ENCODE data around the gene EXOC6B. TPM values are rescaled to one million over a fixed set of nuclear protein-coding genes. Genes with fewer than 3 reads are reported as not detected.

The EXOC6B gene
- total and polyA plus RNA-seq, 4 donors: 5.8 to 45.9 (median 26.2) TPM

DNA sequence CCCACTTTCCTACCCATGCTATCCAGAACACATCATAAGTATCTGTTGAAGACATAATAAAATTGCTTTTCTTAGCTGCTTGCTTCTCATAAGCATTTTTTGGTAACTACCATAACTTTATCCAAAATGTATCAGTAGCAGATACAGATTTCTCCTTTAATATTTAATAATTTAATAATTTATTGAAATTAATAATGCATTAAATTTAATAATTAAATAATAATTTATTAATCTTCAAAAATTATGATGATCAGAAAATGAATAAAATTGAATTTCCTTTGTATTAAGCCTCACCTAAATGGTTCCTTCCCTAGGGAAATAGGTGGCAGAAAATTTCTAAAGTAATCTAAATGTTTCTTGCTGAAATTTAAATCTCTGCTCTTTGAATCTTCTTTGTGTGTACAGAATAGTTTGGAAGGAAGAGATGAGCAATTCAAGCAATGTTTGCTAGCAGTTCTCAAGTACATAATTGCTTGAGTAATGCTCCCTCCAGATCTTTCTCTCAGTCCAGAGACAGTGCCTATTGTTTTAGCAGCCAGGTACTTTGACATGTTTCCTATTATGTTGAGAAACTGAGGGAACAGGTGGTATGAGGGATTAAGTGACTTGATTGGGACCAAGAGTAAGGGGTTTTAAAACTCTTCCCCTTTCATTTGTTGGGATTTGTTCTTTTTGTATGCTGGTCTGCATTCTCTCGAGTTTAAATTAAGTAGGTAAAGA is 555.1 kb downstream of the EXOC6B start:
- Histone ChIP-seq H3K9me3 (ENCODE audit: control insufficient read depth, low read length) (no peaks in the 10 kb centered on the region), H3K4me3 (ENCODE audit: low read length in 2 of 2) (no peak overlapping the region), H3K4me1 (ENCODE audit: control insufficient read depth in 1 of 2, insufficient read depth in 2 of 2, low read length in 2 of 2) (no peaks in the 10 kb centered on the region), H3K27me3 (ENCODE audit: control insufficient read depth in 1 of 2, insufficient read depth in 2 of 2, low read length in 1 of 2) (no peaks in the 10 kb centered on the region), H3K27ac (ENCODE audit: low read depth in 1 of 2, low read length in 2 of 2) (no peak overlapping the region), H3K36me3 (ENCODE audit: control insufficient read depth in 1 of 2, insufficient read depth in 2 of 2, low read length in 1 of 2) (no peaks in the 10 kb centered on the region)
- 91 to 94% methylated on average over 1 of the region's 1 CpG for whole genome bisulfite sequencing, 2 donors
- DNase-seq: no peak
- intact Hi-C loops (cut with DNase I): no loop called here
- ATAC-seq (ENCODE audit: low FRiP score): no peak

DNA sequence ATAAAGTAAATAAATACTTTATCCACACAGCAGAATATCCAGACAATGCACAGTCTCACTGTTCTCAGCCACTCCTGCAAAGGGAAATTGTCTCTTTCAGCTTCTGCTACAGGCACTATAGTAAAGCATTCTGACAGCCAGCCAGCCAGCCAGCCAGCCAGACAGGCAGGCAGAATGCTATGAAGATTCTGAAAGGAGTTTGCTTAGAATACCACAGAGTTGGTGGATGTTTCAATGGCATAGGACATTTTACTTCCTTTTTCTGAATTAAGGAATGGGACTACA is 562.1 kb downstream of the EXOC6B start:
- ATAC-seq (ENCODE audit: low FRiP score): no peak

DNA sequence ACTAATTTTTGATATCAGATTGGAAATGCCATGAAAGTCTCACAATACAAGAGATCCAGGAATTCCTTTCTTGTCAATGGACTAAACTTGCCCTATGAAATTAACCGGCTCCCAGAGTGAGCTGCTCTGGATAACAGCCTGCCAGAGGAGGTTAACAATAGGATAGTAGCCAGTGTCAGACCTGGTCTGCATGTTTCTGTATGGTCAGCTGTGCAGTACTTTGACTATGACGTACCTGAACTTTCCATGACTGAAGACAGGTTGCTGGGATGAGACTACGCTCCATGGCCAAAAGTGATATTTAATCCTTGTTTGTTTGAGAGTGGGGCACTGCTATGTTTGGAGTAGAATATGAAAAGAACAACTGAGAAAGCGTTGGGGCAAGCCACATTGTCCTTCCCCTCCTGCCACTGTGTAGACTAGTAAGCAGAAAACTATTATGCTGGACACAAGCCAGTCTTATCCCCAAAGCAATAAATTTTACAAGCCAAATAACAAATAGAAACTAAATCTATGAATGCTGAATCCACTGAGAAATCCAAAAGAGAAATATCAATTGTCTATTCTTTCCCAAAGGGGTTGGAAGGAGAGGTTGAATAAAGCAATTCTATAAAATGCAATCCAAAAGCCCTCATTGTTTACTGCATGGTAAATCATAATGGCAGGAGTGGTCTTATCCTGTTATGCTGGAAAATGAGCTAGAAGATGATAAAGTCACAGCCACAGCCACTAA is 562.6 kb downstream of the EXOC6B start:
- Histone ChIP-seq H3K27ac (ENCODE audit: low read depth in 1 of 2, low read length in 2 of 2) (no peak overlapping the region), H3K27me3 (ENCODE audit: control insufficient read depth in 1 of 2, insufficient read depth in 2 of 2, low read length in 1 of 2) (no peaks in the 10 kb centered on the region), H3K9me3 (ENCODE audit: control insufficient read depth, low read length) (no peaks in the 10 kb centered on the region), H3K4me3 (ENCODE audit: low read length in 2 of 2) (no peak overlapping the region), H3K36me3 (ENCODE audit: control insufficient read depth in 1 of 2, insufficient read depth in 2 of 2, low read length in 1 of 2) (no peaks in the 10 kb centered on the region), H3K4me1 (ENCODE audit: control insufficient read depth in 1 of 2, insufficient read depth in 2 of 2, low read length in 2 of 2) (no peaks in the 10 kb centered on the region)
- ATAC-seq (ENCODE audit: low FRiP score): no peak
- intact Hi-C loops (cut with DNase I): no loop called here
- no peak for DNase-seq
- 78 to 82% methylated on average over 4 of the region's 4 CpGs for WGBS, 2 donors

More for the DNA sequence above, 562.1 kb downstream of the EXOC6B start:
- H3K9me3 ChIP-seq (ENCODE audit: control insufficient read depth, low read length): no peaks in the 10 kb centered on the region
- H3K4me3 ChIP-seq (ENCODE audit: low read length in 2 of 2): no peak overlapping the region
- DNase-seq: no peak
- no peaks in the 10 kb centered on the region for H3K27me3 ChIP-seq (ENCODE audit: control insufficient read depth in 1 of 2, insufficient read depth in 2 of 2, low read length in 1 of 2)
- intact Hi-C loops (cut with DNase I): no loop called here
- H3K36me3 ChIP-seq (ENCODE audit: control insufficient read depth in 1 of 2, insufficient read depth in 2 of 2, low read length in 1 of 2): no peaks in the 10 kb centered on the region
- no peak overlapping the region for H3K27ac ChIP-seq (ENCODE audit: low read depth in 1 of 2, low read length in 2 of 2)
- no peaks in the 10 kb centered on the region for H3K4me1 ChIP-seq (ENCODE audit: control insufficient read depth in 1 of 2, insufficient read depth in 2 of 2, low read length in 2 of 2)

DNA sequence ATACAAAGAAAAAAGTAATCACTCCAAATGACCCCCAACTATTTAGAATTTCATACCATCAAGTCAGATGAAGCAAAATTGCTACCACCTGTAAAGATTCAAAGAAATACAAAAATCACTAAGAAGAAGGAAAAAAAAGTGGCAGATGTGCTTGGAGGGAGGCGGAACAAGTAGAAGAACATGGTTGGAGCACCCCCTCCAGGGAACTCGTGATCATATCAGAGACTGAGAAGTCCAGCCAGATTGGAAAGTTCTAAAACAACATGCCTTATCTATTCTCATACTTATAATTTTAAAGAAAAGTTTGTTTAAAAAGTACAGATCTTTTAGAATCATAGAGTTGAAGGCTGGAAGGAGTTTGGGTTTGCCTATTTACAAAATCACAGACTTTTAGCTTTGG is 564.8 kb downstream of the EXOC6B start:
- Histone ChIP-seq H3K9me3 (ENCODE audit: control insufficient read depth, low read length) (no peaks in the 10 kb centered on the region), H3K4me3 (ENCODE audit: low read length in 2 of 2) (no peak overlapping the region), H3K36me3 (ENCODE audit: control insufficient read depth in 1 of 2, insufficient read depth in 2 of 2, low read length in 1 of 2) (no peaks in the 10 kb centered on the region), H3K4me1 (ENCODE audit: control insufficient read depth in 1 of 2, insufficient read depth in 2 of 2, low read length in 2 of 2) (no peaks in the 10 kb centered on the region), H3K27ac (ENCODE audit: low read depth in 1 of 2, low read length in 2 of 2) (no peak overlapping the region), H3K27me3 (ENCODE audit: control insufficient read depth in 1 of 2, insufficient read depth in 2 of 2, low read length in 1 of 2) (no peaks in the 10 kb centered on the region)
- 40 to 42% methylated on average over 2 of the region's 2 CpGs for WGBS, 2 donors
- ATAC-seq (ENCODE audit: low FRiP score) (no peak), DNase-seq (no peak)
- intact Hi-C loops (cut with DNase I): no loop called here

DNA sequence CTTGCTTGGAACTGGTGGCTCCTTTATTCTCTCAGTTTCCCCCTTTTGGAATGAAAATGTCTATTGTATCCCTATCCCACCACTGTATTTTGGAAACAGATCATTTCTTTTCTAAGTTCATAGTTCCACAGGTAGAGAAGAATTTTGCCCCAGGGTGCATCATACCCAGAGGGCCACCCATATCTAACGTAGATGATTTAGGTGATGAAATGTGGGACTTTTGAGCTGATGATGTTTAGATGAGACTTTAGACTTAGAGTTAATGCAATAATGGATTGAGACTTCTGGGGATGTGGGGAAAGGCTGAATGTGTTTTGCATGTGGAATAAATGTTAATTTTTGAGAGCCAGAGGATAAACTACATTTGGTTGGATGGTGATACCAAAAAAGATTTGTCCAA is 570.3 kb downstream of the EXOC6B start:
- no peaks in the 10 kb centered on the region for H3K4me1 ChIP-seq (ENCODE audit: control insufficient read depth in 1 of 2, insufficient read depth in 2 of 2, low read length in 2 of 2)
- 99 to 100% methylated on average over 1 of the region's 1 CpG for WGBS, 2 donors
- ATAC-seq (ENCODE audit: low FRiP score): no peak
- no peak overlapping the region for H3K27ac ChIP-seq (ENCODE audit: low read depth in 1 of 2, low read length in 2 of 2)
- H3K4me3 ChIP-seq (ENCODE audit: low read length in 2 of 2): no peak overlapping the region
- no peaks in the 10 kb centered on the region for H3K9me3 ChIP-seq (ENCODE audit: control insufficient read depth, low read length)
- intact Hi-C loops (cut with DNase I): no loop called here
- H3K27me3 ChIP-seq (ENCODE audit: control insufficient read depth in 1 of 2, insufficient read depth in 2 of 2, low read length in 1 of 2): no peaks in the 10 kb centered on the region
- DNase-seq: no peak
- H3K36me3 ChIP-seq (ENCODE audit: control insufficient read depth in 1 of 2, insufficient read depth in 2 of 2, low read length in 1 of 2): no peaks in the 10 kb centered on the region

DNA sequence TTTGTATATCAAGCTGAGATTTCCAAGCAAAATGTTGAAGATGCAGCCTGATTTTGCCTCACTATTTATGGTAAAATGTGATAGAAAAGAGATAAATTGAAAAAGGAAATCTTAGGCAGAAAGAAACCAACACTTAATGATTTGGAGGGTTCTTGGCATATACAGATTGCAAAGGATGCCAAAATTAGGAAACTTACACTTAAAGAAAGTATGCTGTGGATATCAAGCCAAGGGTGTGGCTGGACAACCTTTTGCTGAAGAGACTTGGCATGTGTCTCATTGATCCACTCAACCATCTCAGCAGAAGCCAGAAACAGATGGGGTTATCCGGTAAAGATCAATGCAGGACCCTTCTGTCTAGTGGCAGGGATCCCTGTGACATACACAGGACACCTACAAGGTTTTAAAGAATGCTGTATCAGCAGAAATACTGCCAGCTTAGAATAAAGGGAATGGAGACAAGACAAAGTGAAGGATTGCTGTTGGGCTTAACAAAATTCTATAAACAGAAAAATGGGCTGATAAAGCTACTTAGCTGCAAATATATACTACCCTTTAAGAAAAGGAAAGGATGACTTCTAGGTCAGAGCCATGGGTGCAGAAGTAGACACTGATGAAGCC is 570.9 kb downstream of the EXOC6B start:
- no peak for DNase-seq
- 97 to 100% methylated on average over 1 of the region's 1 CpG for WGBS, 2 donors
- Histone ChIP-seq H3K27ac (ENCODE audit: low read depth in 1 of 2, low read length in 2 of 2) (no peak overlapping the region), H3K27me3 (ENCODE audit: control insufficient read depth in 1 of 2, insufficient read depth in 2 of 2, low read length in 1 of 2) (no peaks in the 10 kb centered on the region), H3K9me3 (ENCODE audit: control insufficient read depth, low read length) (no peaks in the 10 kb centered on the region), H3K4me1 (ENCODE audit: control insufficient read depth in 1 of 2, insufficient read depth in 2 of 2, low read length in 2 of 2) (no peaks in the 10 kb centered on the region), H3K36me3 (ENCODE audit: control insufficient read depth in 1 of 2, insufficient read depth in 2 of 2, low read length in 1 of 2) (no peaks in the 10 kb centered on the region), H3K4me3 (ENCODE audit: low read length in 2 of 2) (no peak overlapping the region)
- no peak for ATAC-seq (ENCODE audit: low FRiP score)
- intact Hi-C loops (cut with DNase I): no loop called here

DNA sequence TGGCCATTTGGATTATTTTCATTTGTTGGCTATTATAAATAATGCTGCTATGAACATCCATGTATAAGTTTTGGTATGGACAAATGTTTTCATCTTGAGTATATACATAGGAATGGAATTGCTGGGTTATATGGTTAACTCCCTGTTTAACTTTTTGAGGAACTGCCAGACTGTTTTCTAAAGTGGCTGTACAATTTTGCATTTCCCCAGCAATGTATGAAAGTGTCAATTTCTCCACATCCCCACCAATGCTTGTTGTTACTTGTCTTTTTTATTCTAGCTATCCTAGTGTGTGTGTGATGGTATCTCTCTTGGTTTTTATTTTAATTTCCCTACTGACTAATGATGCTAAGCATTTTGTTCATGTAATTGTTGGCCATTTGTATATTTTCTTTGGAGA is 587.5 kb downstream of the EXOC6B start:
- Histone ChIP-seq H3K27me3 (ENCODE audit: control insufficient read depth in 1 of 2, insufficient read depth in 2 of 2, low read length in 1 of 2) (no peaks in the 10 kb centered on the region), H3K27ac (ENCODE audit: low read depth in 1 of 2, low read length in 2 of 2) (no peak overlapping the region), H3K4me3 (ENCODE audit: low read length in 2 of 2) (no peak overlapping the region), H3K4me1 (ENCODE audit: control insufficient read depth in 1 of 2, insufficient read depth in 2 of 2, low read length in 2 of 2) (peaks cover 0 to 2% of the 10 kb centered on the region in 2 donors), H3K36me3 (ENCODE audit: control insufficient read depth in 1 of 2, insufficient read depth in 2 of 2, low read length in 1 of 2) (no peaks in the 10 kb centered on the region), H3K9me3 (ENCODE audit: control insufficient read depth, low read length) (no peaks in the 10 kb centered on the region)
- no peak for DNase-seq
- ATAC-seq (ENCODE audit: low FRiP score): no peak
- intact Hi-C loops (cut with DNase I): no loop called here

DNA sequence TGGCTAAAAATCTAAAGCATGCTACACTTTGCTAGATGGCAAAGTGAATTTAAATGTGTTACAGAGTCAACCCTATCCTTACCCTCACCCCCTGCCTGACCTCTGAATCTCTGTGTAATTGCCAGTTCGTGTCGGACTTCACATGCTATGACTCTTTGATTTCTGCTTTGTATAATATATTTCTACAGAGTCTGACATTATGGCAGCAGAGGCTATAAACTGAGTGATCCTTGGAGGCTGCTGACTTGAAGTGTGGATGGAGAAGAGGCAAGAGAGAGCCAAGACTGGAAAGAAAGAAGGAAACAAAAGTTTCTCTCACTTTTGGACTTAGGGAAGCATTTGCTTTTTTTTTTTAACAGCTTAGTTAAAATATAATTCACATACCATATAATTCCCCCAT is 588.3 kb downstream of the EXOC6B start:
- H3K27me3 ChIP-seq (ENCODE audit: control insufficient read depth in 1 of 2, insufficient read depth in 2 of 2, low read length in 1 of 2): no peaks in the 10 kb centered on the region
- no peak overlapping the region for H3K4me3 ChIP-seq (ENCODE audit: low read length in 2 of 2)
- intact Hi-C loops (cut with DNase I): no loop called here
- DNase-seq: no peak
- 59 to 61% methylated on average over 2 of the region's 2 CpGs for WGBS, 2 donors
- H3K4me1 ChIP-seq (ENCODE audit: control insufficient read depth in 1 of 2, insufficient read depth in 2 of 2, low read length in 2 of 2): peaks cover 0 to 2% of the 10 kb centered on the region in 2 donors
- no peaks in the 10 kb centered on the region for H3K36me3 ChIP-seq (ENCODE audit: control insufficient read depth in 1 of 2, insufficient read depth in 2 of 2, low read length in 1 of 2)
- ATAC-seq (ENCODE audit: low FRiP score): no peak
- H3K27ac ChIP-seq (ENCODE audit: low read depth in 1 of 2, low read length in 2 of 2): no peak overlapping the region
- H3K9me3 ChIP-seq (ENCODE audit: control insufficient read depth, low read length): no peaks in the 10 kb centered on the region
